Measurements from ENCODE around the gene TAOK1.

Gene TAOK1

DNA sequence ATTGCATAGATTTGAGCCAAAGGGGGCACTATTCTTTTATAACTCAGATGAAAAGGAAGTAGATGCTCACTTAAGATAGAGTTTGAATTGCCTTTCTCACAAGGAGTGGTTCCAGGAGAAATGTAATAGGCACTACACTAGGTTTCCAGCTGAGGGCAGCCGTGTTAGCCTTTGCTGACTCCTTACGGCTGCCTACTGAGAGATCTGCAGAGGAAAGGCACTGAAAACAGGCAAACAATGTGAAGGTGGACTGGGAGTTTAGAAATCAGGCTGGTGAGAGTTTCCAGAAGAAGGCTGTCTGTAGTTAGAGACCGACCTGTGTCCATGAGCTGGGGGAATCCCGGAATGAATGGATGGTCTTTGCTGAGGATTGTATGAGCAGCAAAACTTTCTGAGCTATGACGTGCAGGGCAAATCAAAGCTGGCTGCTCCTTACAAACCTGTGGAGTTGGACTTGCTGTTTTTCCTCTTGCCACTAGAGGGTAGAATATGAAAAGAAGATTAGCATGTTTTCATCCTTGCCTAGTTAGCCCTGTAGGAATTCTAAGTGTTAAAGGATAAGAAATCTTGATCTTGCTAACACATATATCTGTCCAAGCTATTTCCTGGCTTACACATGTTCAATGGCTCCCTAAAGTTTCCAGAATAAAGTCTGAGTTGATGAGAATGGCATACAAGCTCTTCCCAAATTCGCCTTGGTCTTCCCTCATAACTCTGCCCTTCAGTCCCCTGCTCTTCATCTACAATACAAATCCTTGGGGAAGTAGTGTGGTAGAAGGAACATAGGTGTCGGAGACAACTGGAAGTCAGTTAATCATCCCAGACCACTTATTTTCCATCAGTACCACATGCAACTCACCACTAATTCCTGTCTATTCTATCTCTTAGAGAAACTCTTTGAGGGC is 20.1 kb upstream of the TAOK1 start:
- intact Hi-C loops (cut with DNase I): loop anchor here (5.0 to 10.0 kb wide), 2 partner anchors 162 to 205 kb away; no protein-coding TSS in a partner anchor
- DNase-seq: peak; percentile 27 to 82 (median 60)

DNA sequence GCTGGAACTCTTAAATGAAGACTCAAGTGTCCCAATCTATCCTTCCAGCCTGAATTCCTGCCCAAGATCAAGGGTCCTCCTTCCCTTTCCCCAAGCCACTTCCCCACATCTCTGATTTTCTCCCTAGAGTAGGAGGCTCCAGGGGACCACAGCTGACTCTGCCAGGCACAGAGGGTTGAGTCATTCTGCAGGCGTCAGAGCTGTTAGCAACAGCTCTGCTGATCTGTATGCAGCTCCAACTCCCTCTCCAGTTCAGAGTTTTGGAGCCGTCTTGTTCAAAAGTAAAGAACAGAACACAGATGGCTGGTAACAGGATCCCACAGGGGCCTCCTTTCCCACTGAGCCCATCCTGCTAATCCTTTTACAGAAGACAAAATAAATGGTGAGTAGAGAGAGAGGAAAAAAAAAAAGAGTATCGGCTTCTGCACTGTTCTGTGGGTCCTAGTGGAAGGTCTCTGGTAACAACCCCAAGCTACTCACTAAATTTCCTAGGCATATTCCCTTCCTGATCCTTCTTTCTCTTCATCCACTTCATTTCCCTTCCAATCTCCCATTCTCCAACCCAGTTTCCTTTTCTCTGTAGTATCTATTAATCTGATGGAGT is 13.4 kb upstream of the TAOK1 start:
- intact Hi-C loops (cut with DNase I): loop anchor here (10.0 kb wide), 1 partner anchor 198 kb away; no protein-coding TSS in a partner anchor
- DNase-seq: peak; percentile 72 to 98 (median 92)

GRCh38 chr17:29378500-29378899 is 11.7 kb upstream of the TAOK1 start:
- peak in 7 of 42 donors; percentile 10 to 59 (median 28) for DNase-seq
- intact Hi-C loops (cut with DNase I): loop anchor here (10.0 kb wide), 1 partner anchor 196 kb away; no protein-coding TSS in a partner anchor

- peak in 6 of 42 donors; percentile 12 to 57 (median 26) for DNase-seq
- intact Hi-C loops (cut with DNase I): loop anchor here (10.0 kb wide), 1 partner anchor 195 kb away; no protein-coding TSS in a partner anchor
These were observed 10.8 kb upstream of the TAOK1 start for GRCh38 chr17:29379084-29379991.

GRCh38 chr17:29383686-29384085 is 6.5 kb upstream of the TAOK1 start:
- no peak for DNase-seq
- intact Hi-C loops (cut with DNase I): no loop called here

GRCh38 chr17:29384901-29385300 is 5.3 kb upstream of the TAOK1 start:
- intact Hi-C loops (cut with DNase I): no loop called here
- DNase-seq: no peak

GRCh38 chr17:29386760-29387159 is 3.4 kb upstream of the TAOK1 start:
- intact Hi-C loops (cut with DNase I): no loop called here
- no peak for DNase-seq

DNA sequence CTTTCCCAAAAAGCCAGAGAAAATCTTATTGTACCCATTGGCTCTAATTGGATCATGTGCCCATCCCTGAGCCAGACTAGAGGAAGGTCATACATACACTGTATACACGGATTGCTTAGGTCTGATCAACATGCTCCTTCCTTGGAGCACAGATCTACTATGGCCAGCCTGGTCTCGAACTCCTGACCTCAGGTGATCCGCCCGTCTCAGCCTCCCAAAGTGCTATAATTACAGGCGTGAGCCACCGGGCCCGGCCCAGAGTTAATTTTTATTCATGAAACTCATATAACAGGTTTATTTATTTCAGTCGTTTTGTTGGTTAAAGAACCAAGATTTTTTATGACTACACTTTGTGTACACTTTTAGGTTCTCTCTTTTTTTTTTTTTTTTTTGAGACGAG is 1.2 kb upstream of the TAOK1 start:
- intact Hi-C loops (cut with DNase I): no loop called here
- DNase-seq: peak in 1 of 42 donors; percentile 16

GRCh38 chr17:29390851-29391631 is 878 bp downstream of the TAOK1 start:
- DNase-seq: peak in 24 of 42 donors; percentile 10 to 54 (median 30)
- intact Hi-C loops (cut with DNase I): no loop called here

GRCh38 chr17:29393436-29393835 is 3.3 kb downstream of the TAOK1 start:
- DNase-seq: no peak
- intact Hi-C loops (cut with DNase I): no loop called here

- peak in 1 of 42 donors; percentile 8 for DNase-seq
- intact Hi-C loops (cut with DNase I): no loop called here
These were observed 4.6 kb downstream of the TAOK1 start for GRCh38 chr17:29394761-29395160.

- no peak for DNase-seq
- intact Hi-C loops (cut with DNase I): no loop called here
These were observed 5.9 kb downstream of the TAOK1 start for GRCh38 chr17:29396066-29396465.

DNA sequence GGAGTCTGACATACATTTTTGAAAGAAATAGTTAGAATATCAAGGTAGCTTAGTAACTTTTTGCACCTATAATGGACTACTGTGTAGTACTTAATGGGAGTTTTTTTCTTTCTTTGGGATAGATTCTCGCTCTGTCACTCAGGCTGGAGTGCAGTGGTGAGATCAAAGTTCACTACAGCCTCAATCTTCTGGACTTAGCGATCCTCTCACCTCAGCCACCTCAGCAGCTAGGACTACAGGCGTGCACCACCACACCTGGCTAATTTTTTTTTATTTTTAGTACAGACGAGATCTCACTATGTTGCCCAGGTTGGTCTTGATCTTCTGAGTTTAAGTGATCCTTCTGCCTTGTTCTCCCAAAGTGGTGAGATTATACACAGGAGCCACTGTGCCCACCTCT is 9.5 kb downstream of the TAOK1 start:
- intact Hi-C loops (cut with DNase I): no loop called here
- DNase-seq: no peak

DNA sequence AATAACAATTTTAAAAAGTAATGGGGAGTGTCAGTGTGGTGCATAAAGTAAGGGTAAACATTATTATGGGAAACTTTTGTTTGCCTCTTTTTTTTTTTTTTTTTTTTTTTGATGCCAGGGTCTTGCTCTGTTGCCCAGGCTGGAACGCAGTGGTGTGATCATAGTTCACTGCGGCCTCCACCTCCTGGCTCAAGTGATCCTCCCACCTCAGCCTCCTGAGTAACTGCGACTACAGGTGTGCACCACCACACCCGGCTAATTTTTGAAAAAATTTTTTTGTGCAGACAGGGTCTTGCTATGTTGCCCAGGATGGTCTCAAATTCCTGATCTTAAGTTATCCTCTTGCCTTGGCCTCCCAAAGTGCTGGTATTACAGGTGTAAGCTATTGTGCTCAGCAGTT is 10.7 kb downstream of the TAOK1 start:
- intact Hi-C loops (cut with DNase I): no loop called here
- DNase-seq: no peak

DNA sequence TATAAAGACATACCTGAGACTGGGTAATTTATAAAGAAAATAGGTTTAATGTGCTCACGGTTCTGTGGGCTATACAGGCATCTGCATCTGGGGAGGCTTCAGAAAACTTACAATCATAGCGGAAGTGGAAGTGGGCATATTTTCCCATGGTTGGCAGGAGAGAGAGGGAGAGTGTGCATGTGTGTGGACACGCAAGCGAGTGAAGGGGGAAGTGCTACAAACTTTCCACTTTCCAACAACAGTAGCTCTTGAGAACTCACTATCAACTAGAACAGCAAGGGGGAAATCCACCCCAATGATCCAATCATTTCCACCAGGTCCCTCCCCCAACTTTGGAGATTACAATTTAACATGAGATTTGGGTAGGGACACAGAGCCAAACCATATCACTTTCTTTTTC is 11.1 kb downstream of the TAOK1 start:
- DNase-seq: no peak
- intact Hi-C loops (cut with DNase I): no loop called here

GRCh38 chr17:29407856-29408255 is 17.7 kb downstream of the TAOK1 start:
- no peak for DNase-seq
- intact Hi-C loops (cut with DNase I): no loop called here

GRCh38 chr17:29409963-29410362 is 19.8 kb downstream of the TAOK1 start:
- DNase-seq: no peak
- intact Hi-C loops (cut with DNase I): no loop called here

GRCh38 chr17:29412780-29413565 is 22.8 kb downstream of the TAOK1 start:
- peak in 1 of 42 donors; percentile 24 for DNase-seq
- intact Hi-C loops (cut with DNase I): no loop called here
